Neural cell (in vitro differentiated cells): Measurements from ENCODE around the gene CLEC16A. TPM values are rescaled to one million over a fixed set of nuclear protein-coding genes. Genes with fewer than 3 reads are reported as not detected.

Experiments
- H2AFZ ChIP-seq: fragments of 200-600, 300-800 bp; sonication (generic), shearing (Covaris generic); 2 replicates; pipeline ENCODE4 v1.6.0; 2014; ENCODE audit warnings: low read depth, mild to moderate bottlenecking, antibody characterized with exemption, low read length, moderate library complexity
- H3F3A ChIP-seq: fragments of 200-600 bp; shearing (Covaris generic); 2 replicates; pipeline ENCODE4 v1.6.1; 2016; ENCODE audit warnings: mild to moderate bottlenecking, moderate library complexity, mixed read lengths, antibody characterized with exemption, low read length; ENCODE audit not compliant: insufficient read depth, poor library complexity, severe bottlenecking
- H3K27ac ChIP-seq: fragments of 200-600, 300-800 bp; sonication (generic), shearing (Covaris generic); 2 replicates; pipeline ENCODE4 v1.5.1; 2014; ENCODE audit warnings: mild to moderate bottlenecking, low read length, moderate library complexity
- H3K27me3 ChIP-seq: fragments of 300-800, 200-600 bp; sonication (generic), shearing (Covaris generic); 2 replicates; pipeline ENCODE4 v1.6.0; 2014; ENCODE audit warnings: mild to moderate bottlenecking, low read depth, low read length, moderate library complexity; ENCODE audit not compliant: insufficient read depth
- H3K36me3 ChIP-seq: fragments of 300-800, 200-600 bp; sonication (generic), shearing (Covaris generic); 2 replicates; pipeline ENCODE4 v1.5.1; 2014; ENCODE audit warnings: mild to moderate bottlenecking, antibody characterized with exemption, low read length, moderate library complexity; ENCODE audit not compliant: insufficient read depth
- H3K4me2 ChIP-seq: fragments of 300-800, 200-600 bp; sonication (generic), shearing (Covaris generic); 2 replicates; pipeline ENCODE4 v1.6.0; 2014; ENCODE audit warnings: mild to moderate bottlenecking, low read length
- H3K4me3 ChIP-seq: fragments of 300-800, 200-600 bp; sonication (generic), shearing (Covaris generic); 2 replicates; pipeline ENCODE4 v1.5.1; 2014; ENCODE audit warnings: mild to moderate bottlenecking, low read length, moderate library complexity
- H3K79me2 ChIP-seq: fragments of 200-600 bp; shearing (Covaris generic); replicated peaks from 2 replicates; pipeline ENCODE4 v1.6.0; 2014; ENCODE audit warnings: mild to moderate bottlenecking, low read length, moderate library complexity; ENCODE audit not compliant: insufficient read depth
- H3K9ac ChIP-seq: fragments of 300-800, 200-600 bp; sonication (generic), shearing (Covaris generic); 2 replicates; pipeline ENCODE4 v1.6.1; 2016; ENCODE audit warnings: mild to moderate bottlenecking, low read length, mixed read lengths
- H3K9me2 ChIP-seq: fragments of 200-600 bp; shearing (Covaris generic); 2 replicates; pipeline ENCODE4 v1.6.1; 2016; ENCODE audit warnings: mild to moderate bottlenecking, low read length, mixed read lengths; ENCODE audit not compliant: insufficient read depth
- H3K9me3 ChIP-seq: fragments of 200-600, 300-800 bp; sonication (generic), shearing (Covaris generic); 2 replicates; pipeline ENCODE4 v1.6.1; 2016; ENCODE audit warnings: mild to moderate bottlenecking, mixed run types, low read length, moderate library complexity, mixed read lengths
- H4K20me1 ChIP-seq: fragments of 200-600 bp; shearing (Covaris generic); 2 replicates; pipeline ENCODE4 v1.6.1; 2016; ENCODE audit warnings: mild to moderate bottlenecking, mixed run types; ENCODE audit not compliant: insufficient read depth
- CTCF ChIP-seq: fragments of 450-650 bp; IDR thresholded peaks from 2 replicates; pipeline ENCODE4 v1.5.1; 2014; ENCODE audit warnings: antibody characterized with exemption, mild to moderate bottlenecking, moderate library complexity; ENCODE audit not compliant: poor library complexity, severe bottlenecking
- EP300 ChIP-seq: fragments of 450-650 bp; conservative IDR thresholded peaks from 2 replicates; pipeline ENCODE4 v1.6.1; 2014; ENCODE audit warnings: antibody characterized with exemption, mild to moderate bottlenecking, moderate library complexity; ENCODE audit not compliant: poor library complexity, severe bottlenecking
- EZH2 ChIP-seq: fragments of 200-600, 300-800 bp; shearing (Covaris generic), sonication (generic); IDR thresholded peaks from 2 replicates; pipeline ENCODE4 v1.6.1; 2014; ENCODE audit warnings: antibody characterized with exemption, low read length, borderline replicate concordance, mild to moderate bottlenecking; ENCODE audit not compliant: insufficient read depth, poor library complexity, severe bottlenecking
- MXI1 ChIP-seq: fragments of 450-650 bp; conservative IDR thresholded peaks from 2 replicates; pipeline ENCODE4 v1.6.1; 2014; ENCODE audit warnings: antibody characterized with exemption, mild to moderate bottlenecking; ENCODE audit not compliant: poor library complexity, severe bottlenecking
- POLR2AphosphoS5 ChIP-seq: IDR thresholded peaks from 2 replicates; pipeline ENCODE4 v1.6.1; 2012
- RAD21 ChIP-seq: fragments of 450-650 bp; conservative IDR thresholded peaks from 2 replicates; pipeline ENCODE4 v1.6.1; 2014; ENCODE audit warnings: antibody characterized with exemption, mild to moderate bottlenecking, moderate library complexity
- REST ChIP-seq: IDR thresholded peaks from 2 replicates; pipeline ENCODE4 v1.6.1; 2012; ENCODE audit warnings: borderline replicate concordance
- SMC3 ChIP-seq: fragments of 450-650 bp; conservative IDR thresholded peaks from 2 replicates; pipeline ENCODE4 v1.6.1; 2014; ENCODE audit warnings: antibody characterized with exemption, mild to moderate bottlenecking, moderate library complexity; ENCODE audit not compliant: poor library complexity
- TAF1 ChIP-seq: IDR thresholded peaks from 2 replicates; pipeline ENCODE4 v1.6.1; 2012; ENCODE audit warnings: low read depth
- polyA plus RNA-seq: library from polyadenylated mRNA; depleted of rRNA; stranded (reverse); fragments of >200 nt; gene quantifications from 2 replicates; pipeline ENCODE4 v1.2.3, GENCODE V29; 2014

The CLEC16A gene
- polyA plus RNA-seq, 1 donor from 2014 or later: 11.1 TPM

- H3K27ac ChIP-seq: no peak overlapping the region
- no peaks in the 10 kb centered on the region for H3K9me3 ChIP-seq
- no peak overlapping the region for H3K9ac ChIP-seq
- H3K36me3 ChIP-seq: no peaks in the 10 kb centered on the region
- no peaks in the 10 kb centered on the region for H3K27me3 ChIP-seq
- H3F3A ChIP-seq: no peaks in the 10 kb centered on the region
- H2AFZ ChIP-seq: no peak overlapping the region
- no peak overlapping the region for H3K4me2 ChIP-seq
- no peaks in the 10 kb centered on the region for H4K20me1 ChIP-seq
- no peaks in the 10 kb centered on the region for H3K9me2 ChIP-seq
- no peaks in the 10 kb centered on the region for H3K79me2 ChIP-seq
- TF ChIP-seq TAF1: no peak
- H3K4me3 ChIP-seq: no peak overlapping the region
These were observed 162.4 kb downstream of the CLEC16A start for GRCh38 chr16:11106726-11107125.

GRCh38 chr16:11107780-11108465 lies 163.6 kb downstream of the CLEC16A start:
- Histone ChIP-seq H3K79me2 (no peaks in the 10 kb centered on the region), H2AFZ (no peak overlapping the region), H3K27ac (no peak overlapping the region), H3F3A (no peaks in the 10 kb centered on the region), H3K9me3 (no peaks in the 10 kb centered on the region), H3K36me3 (no peaks in the 10 kb centered on the region), H3K27me3 (no peaks in the 10 kb centered on the region), H3K9ac (no peak overlapping the region), H3K4me3 (no peak overlapping the region), H4K20me1 (no peaks in the 10 kb centered on the region), H3K4me2 (no peak overlapping the region), H3K9me2 (no peaks in the 10 kb centered on the region)
- no peak for TF ChIP-seq TAF1
- no peak for TF ChIP-seq SMC3
- TF ChIP-seq REST: no peak
- no peak for TF ChIP-seq EP300
- no peak for TF ChIP-seq MXI1
- TF ChIP-seq RAD21: no peak

- H3K4me3 ChIP-seq: no peak overlapping the region
- H3F3A ChIP-seq: no peaks in the 10 kb centered on the region
- no peaks in the 10 kb centered on the region for H3K9me2 ChIP-seq
- no peak overlapping the region for H3K4me2 ChIP-seq
- H3K9me3 ChIP-seq: no peaks in the 10 kb centered on the region
- H4K20me1 ChIP-seq: no peaks in the 10 kb centered on the region
- H3K9ac ChIP-seq: no peak overlapping the region
- H3K79me2 ChIP-seq: no peaks in the 10 kb centered on the region
- H2AFZ ChIP-seq: no peak overlapping the region
- H3K36me3 ChIP-seq: no peaks in the 10 kb centered on the region
- TF ChIP-seq REST: no peak
- TF ChIP-seq EZH2: no peak
- TF ChIP-seq SMC3: no peak
- no peak for TF ChIP-seq MXI1
- TF ChIP-seq POLR2AphosphoS5: no peak
- no peak for TF ChIP-seq TAF1
- TF ChIP-seq RAD21: no peak
- no peak for TF ChIP-seq CTCF
- H3K27me3 ChIP-seq: no peaks in the 10 kb centered on the region
- H3K27ac ChIP-seq: no peak overlapping the region
These were observed 164.1 kb downstream of the CLEC16A start for GRCh38 chr16:11108466-11108805.
